Ishikawa (cell line): ENCODE data around the gene COPS2.

Source experiments
- EGR1 ChIP-seq: IDR thresholded peaks from 2 replicates; pipeline ENCODE4 v1.6.1; 2012
- YY1 ChIP-seq: IDR thresholded peaks from 2 replicates; pipeline ENCODE4 v1.6.1; 2012; ENCODE audit warnings: low read depth
- TF ChIP-seq, protein P1 (sequence below): IDR thresholded peaks from 2 replicates; pipeline ENCODE4 v1.6.1; 2012; ENCODE audit warnings: low read depth, mild to moderate bottlenecking

GRCh38 chr15:49115062-49115461 lies 40.3 kb downstream of the COPS2 start:
- no peak for TF ChIP-seq EGR1
- TF ChIP-seq YY1: no peak
- TF ChIP-seq, protein P1, sequence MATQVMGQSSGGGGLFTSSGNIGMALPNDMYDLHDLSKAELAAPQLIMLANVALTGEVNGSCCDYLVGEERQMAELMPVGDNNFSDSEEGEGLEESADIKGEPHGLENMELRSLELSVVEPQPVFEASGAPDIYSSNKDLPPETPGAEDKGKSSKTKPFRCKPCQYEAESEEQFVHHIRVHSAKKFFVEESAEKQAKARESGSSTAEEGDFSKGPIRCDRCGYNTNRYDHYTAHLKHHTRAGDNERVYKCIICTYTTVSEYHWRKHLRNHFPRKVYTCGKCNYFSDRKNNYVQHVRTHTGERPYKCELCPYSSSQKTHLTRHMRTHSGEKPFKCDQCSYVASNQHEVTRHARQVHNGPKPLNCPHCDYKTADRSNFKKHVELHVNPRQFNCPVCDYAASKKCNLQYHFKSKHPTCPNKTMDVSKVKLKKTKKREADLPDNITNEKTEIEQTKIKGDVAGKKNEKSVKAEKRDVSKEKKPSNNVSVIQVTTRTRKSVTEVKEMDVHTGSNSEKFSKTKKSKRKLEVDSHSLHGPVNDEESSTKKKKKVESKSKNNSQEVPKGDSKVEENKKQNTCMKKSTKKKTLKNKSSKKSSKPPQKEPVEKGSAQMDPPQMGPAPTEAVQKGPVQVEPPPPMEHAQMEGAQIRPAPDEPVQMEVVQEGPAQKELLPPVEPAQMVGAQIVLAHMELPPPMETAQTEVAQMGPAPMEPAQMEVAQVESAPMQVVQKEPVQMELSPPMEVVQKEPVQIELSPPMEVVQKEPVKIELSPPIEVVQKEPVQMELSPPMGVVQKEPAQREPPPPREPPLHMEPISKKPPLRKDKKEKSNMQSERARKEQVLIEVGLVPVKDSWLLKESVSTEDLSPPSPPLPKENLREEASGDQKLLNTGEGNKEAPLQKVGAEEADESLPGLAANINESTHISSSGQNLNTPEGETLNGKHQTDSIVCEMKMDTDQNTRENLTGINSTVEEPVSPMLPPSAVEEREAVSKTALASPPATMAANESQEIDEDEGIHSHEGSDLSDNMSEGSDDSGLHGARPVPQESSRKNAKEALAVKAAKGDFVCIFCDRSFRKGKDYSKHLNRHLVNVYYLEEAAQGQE: no peak
